COR-L47 (cell line): ENCODE results near the gene CCL4L2.
"Not testable (repeated sequence)": the region's sequence is repeated elsewhere in the genome, so short reads cannot be mapped to it uniquely, and the experiment has no call there.

Experiments
- DNase-seq: peaks from one replicate; lab custom pipeline; 2025; lab: John Stamatoyannopoulos, UW

Gene CCL4L2

GRCh38 chr17:36210439-36211211 is at the start of gene CCL4L2:
TSS of gene CCL4L2 (plus strand) at chr17:36211063.
- not testable (repeated sequence) for DNase-seq

- DNase-seq, result not testable (repeated sequence)
These were observed 42.0 kb upstream of the CCL4L2 start for GRCh38 chr17:36168836-36169235.

GRCh38 chr17:36176536-36176935 is 34.3 kb upstream of the CCL4L2 start, which contains the start of gene TBC1D3B:
TSS of gene TBC1D3B (minus strand) at chr17:36176636. CDS start at chr17:36175050, 1,586 bp downstream.
- not testable (repeated sequence) for DNase-seq

GRCh38 chr17:36181446-36182175 is 29.3 kb upstream of the CCL4L2 start:
- DNase-seq, result not testable (repeated sequence)

- no peak for DNase-seq
These were observed 28.5 kb upstream of the CCL4L2 start for GRCh38 chr17:36182176-36183000.

- DNase-seq, result no peak
These were observed 27.6 kb upstream of the CCL4L2 start for GRCh38 chr17:36183001-36183971.

GRCh38 chr17:36184023-36184765 is 26.7 kb upstream of the CCL4L2 start:
- DNase-seq, result no peak

- no peak for DNase-seq
These were observed 25.4 kb upstream of the CCL4L2 start for GRCh38 chr17:36185416-36185815.

- not testable (repeated sequence) for DNase-seq
These were observed 23.8 kb upstream of the CCL4L2 start for GRCh38 chr17:36186810-36187763.

GRCh38 chr17:36187943-36188665 is 22.8 kb upstream of the CCL4L2 start:
- DNase-seq, result not testable (repeated sequence)

- no peak for DNase-seq
These were observed 22.0 kb upstream of the CCL4L2 start for GRCh38 chr17:36188891-36189306.

GRCh38 chr17:36189993-36190392 is 20.9 kb upstream of the CCL4L2 start:
- DNase-seq, result not testable (repeated sequence)

- not testable (repeated sequence) for DNase-seq
These were observed 20.1 kb upstream of the CCL4L2 start for GRCh38 chr17:36190549-36191330.

GRCh38 chr17:36193216-36193775 is 17.6 kb upstream of the CCL4L2 start:
- DNase-seq, result no peak

- DNase-seq, result not testable (repeated sequence)
These were observed 16.6 kb upstream of the CCL4L2 start for GRCh38 chr17:36194147-36194831.

- not testable (repeated sequence) for DNase-seq
These were observed 15.9 kb upstream of the CCL4L2 start for GRCh38 chr17:36194832-36195433.
